LNCAP (cell line): Measurements from ENCODE around the gene OR9G1.

ENCODE experiments used
- TF ChIP-seq, protein P1 (sequence below): fragments of 450-650 bp; IDR thresholded peaks from 2 replicates; pipeline ENCODE4 v1.5.1; 2017; ENCODE audit warnings: mild to moderate bottlenecking

Gene OR9G1

DNA sequence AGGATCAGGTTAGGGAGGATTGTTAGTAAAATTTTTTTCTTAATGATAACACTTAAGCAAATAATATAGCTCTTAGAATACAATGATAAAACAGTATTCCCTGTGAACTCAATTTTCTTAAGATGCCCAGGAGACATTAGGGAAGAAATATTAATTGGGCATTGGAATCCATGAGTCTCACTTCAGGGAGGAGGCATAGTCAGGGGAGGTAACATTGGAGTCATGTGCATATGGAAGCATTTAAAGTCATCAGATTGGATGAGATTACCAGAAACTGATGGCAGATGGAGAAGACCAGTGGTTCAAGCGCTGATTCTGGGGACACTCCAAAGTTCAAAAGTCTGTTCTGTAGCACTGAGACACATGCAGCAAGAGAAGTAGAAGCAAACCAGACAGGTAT lies at the start of gene OR9G1:
Gene OR9G1, plus strand, starts transcription at position 301 of the 400 bp plus-strand sequence. CDS start 1,293 bp downstream, outside the sequence.
- TF ChIP-seq, protein P1, sequence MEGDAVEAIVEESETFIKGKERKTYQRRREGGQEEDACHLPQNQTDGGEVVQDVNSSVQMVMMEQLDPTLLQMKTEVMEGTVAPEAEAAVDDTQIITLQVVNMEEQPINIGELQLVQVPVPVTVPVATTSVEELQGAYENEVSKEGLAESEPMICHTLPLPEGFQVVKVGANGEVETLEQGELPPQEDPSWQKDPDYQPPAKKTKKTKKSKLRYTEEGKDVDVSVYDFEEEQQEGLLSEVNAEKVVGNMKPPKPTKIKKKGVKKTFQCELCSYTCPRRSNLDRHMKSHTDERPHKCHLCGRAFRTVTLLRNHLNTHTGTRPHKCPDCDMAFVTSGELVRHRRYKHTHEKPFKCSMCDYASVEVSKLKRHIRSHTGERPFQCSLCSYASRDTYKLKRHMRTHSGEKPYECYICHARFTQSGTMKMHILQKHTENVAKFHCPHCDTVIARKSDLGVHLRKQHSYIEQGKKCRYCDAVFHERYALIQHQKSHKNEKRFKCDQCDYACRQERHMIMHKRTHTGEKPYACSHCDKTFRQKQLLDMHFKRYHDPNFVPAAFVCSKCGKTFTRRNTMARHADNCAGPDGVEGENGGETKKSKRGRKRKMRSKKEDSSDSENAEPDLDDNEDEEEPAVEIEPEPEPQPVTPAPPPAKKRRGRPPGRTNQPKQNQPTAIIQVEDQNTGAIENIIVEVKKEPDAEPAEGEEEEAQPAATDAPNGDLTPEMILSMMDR: no peak

GRCh38 chr11:56659755-56660154 lies 39.1 kb upstream of the OR9G1 start:
- TF ChIP-seq, protein P1: no peak

DNA sequence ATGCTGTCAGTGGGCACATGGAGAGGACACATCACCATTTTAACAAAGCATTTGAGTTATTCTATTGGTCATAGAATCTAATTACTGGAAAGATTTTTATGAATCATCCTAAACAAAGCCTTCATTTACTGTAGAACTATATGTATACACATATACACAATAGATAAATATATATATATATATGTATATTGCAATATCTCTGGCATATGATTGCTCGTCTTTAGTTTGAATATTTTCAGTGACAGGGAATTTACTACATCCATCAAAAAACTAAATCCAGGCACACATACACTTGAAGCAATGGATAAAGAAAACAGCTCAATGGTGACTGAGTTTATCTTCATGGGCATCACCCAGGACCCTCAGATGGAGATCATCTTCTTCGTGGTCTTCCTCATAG lies 35.5 kb upstream of the OR9G1 start, which contains the start of gene OR5AR1:
Gene OR5AR1, plus strand, starts transcription at position 301 of the 400 bp plus-strand sequence. Its CDS starts 0 bp downstream, at position 301.
- TF ChIP-seq, protein P1: no peak

DNA sequence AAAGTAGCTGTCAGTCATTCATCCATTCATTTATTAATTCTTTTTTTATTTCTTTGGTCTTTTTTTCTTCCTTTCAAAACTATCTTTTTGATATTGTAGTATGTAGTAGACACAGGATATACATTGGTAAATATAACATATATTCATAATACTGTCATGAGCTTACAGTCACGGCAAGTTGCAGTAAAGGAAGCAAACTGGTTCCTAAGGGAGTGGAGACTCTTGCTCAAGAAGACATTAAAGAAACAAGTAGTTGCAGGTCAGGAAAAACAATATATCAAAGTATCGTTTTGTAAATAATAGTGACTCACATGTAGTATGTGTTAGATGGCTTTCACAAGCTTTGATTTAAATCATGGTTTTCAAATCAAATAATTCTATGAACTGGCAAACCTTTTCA lies 27.9 kb upstream of the OR9G1 start:
- TF ChIP-seq, protein P1: no peak

DNA sequence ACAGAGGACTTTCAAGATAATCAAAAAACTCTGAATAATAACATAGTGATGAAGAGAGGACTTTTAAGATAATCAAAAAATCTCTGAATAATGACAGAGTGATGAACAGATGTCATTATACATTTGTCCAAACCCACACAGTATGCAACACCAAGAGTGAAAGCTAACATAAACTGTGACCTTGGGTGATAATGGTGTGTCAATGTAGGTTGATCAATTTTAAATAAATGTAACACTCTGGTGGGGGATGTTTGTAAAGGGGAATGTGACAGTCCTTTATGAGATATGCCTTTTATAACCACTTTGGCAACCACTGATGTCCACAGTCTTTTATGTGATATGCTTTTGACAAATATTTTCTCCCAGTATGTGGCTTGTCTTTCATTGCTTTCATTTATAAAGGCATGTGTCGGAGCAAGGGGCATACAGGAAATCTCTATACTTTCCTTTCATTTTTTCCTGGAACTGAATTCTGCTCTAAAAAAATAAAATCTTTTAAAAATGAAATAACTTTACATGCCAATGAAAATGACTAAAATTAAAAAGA lies 10.3 kb upstream of the OR9G1 start:
- TF ChIP-seq, protein P1: no peak

GRCh38 chr11:56693428-56693827 lies 5.5 kb upstream of the OR9G1 start:
- TF ChIP-seq, protein P1: no peak

- TF ChIP-seq, protein P1: no peak
Measured at GRCh38 chr11:56700242-56700913, 1.5 kb downstream of the OR9G1 start.
